Stimulated activated CD4-positive, alpha-beta T cell treated with anti-CD3 and anti-CD28 coated beads, Interleukin-15, amount 100 ng/mL, for 24 hours (primary cell): ENCODE measurements around the gene EXOSC1.
"Not testable (repeated sequence)": the region's sequence is repeated elsewhere in the genome, so short reads cannot be mapped to it uniquely, and the experiment has no call there.

Source experiments
- DNase-seq: peaks from one replicate; pipeline ENCODE4 v3.0.0-alpha.2; 2020

EXOSC1 gene

GRCh38 chr10:97445722-97446639 lies at the start of gene EXOSC1, which contains the start of gene ZDHHC16:
TSS of gene EXOSC1 (minus strand) at chr10:97446006. CDS start at chr10:97445985, 21 bp downstream.
TSS of gene ZDHHC16 (plus strand) at chr10:97446175. CDS start at chr10:97451676, 5,501 bp downstream.
- peak; percentile 97 for DNase-seq

GRCh38 chr10:97494863-97495506 lies 49.2 kb upstream of the EXOSC1 start:
- DNase-seq: no peak

- no peak for DNase-seq
Measured at GRCh38 chr10:97494151-97494550, 48.3 kb upstream of the EXOSC1 start.

GRCh38 chr10:97490592-97490991 lies 44.8 kb upstream of the EXOSC1 start:
- DNase-seq: no peak

GRCh38 chr10:97485647-97486281 lies 40.0 kb upstream of the EXOSC1 start:
- DNase-seq: no peak

GRCh38 chr10:97483921-97484320 lies 38.1 kb upstream of the EXOSC1 start:
- no peak for DNase-seq

- no peak for DNase-seq
Measured at GRCh38 chr10:97483506-97483905, 37.7 kb upstream of the EXOSC1 start.

- DNase-seq: no peak
Measured at GRCh38 chr10:97482381-97482780, 36.6 kb upstream of the EXOSC1 start.

GRCh38 chr10:97481071-97481470 lies 35.3 kb upstream of the EXOSC1 start:
- no peak for DNase-seq

- DNase-seq: no peak
Measured at GRCh38 chr10:97479939-97480338, 34.1 kb upstream of the EXOSC1 start.

GRCh38 chr10:97479410-97479809 lies 33.6 kb upstream of the EXOSC1 start:
- not testable (repeated sequence) for DNase-seq

GRCh38 chr10:97475936-97476594 lies 30.3 kb upstream of the EXOSC1 start:
- no peak for DNase-seq

- DNase-seq: no peak
Measured at GRCh38 chr10:97474918-97475317, 29.1 kb upstream of the EXOSC1 start.

GRCh38 chr10:97468781-97469180 lies 23.0 kb upstream of the EXOSC1 start:
- DNase-seq: not testable (repeated sequence)

- DNase-seq: no peak
Measured at GRCh38 chr10:97468162-97468561, 22.4 kb upstream of the EXOSC1 start.

- DNase-seq: no peak
Measured at GRCh38 chr10:97466755-97467154, 20.9 kb upstream of the EXOSC1 start.

GRCh38 chr10:97465982-97466381 lies 20.2 kb upstream of the EXOSC1 start:
- DNase-seq: no peak

- DNase-seq: no peak
Measured at GRCh38 chr10:97464226-97464625, 18.4 kb upstream of the EXOSC1 start.

- DNase-seq: peak; percentile 43
Measured at GRCh38 chr10:97463363-97464132, 17.7 kb upstream of the EXOSC1 start.

- DNase-seq: no peak
Measured at GRCh38 chr10:97462309-97462708, 16.5 kb upstream of the EXOSC1 start.

- DNase-seq: no peak
Measured at GRCh38 chr10:97459933-97460332, 14.1 kb upstream of the EXOSC1 start.

GRCh38 chr10:97459111-97459510 lies 13.3 kb upstream of the EXOSC1 start:
- no peak for DNase-seq
